GM23248 (cell line): ENCODE data around the gene CDCA8.

Experiments used
- EZH2 ChIP-seq: fragments of 200-600 bp; sonication (generic); IDR thresholded peaks from 2 replicates; pipeline ENCODE4 v1.6.1; 2018; ENCODE audit warnings: antibody characterized with exemption, mild to moderate bottlenecking; ENCODE audit not compliant: insufficient read depth, poor library complexity, severe bottlenecking
- EZH2phosphoT487 ChIP-seq: fragments of 200-600 bp; sonication (generic); IDR thresholded peaks from 2 replicates; pipeline ENCODE4 v1.6.1; 2018; ENCODE audit warnings: antibody characterized with exemption, moderate library complexity, mild to moderate bottlenecking, low read depth; ENCODE audit not compliant: insufficient read depth

- TF ChIP-seq EZH2 (no peak), EZH2phosphoT487 (no peak)
Observed at GRCh38 chr1:37721565-37721964, 29.2 kb downstream of the CDCA8 start.
